Umbilical cord (tissue), 2 donors: ENCODE data around the gene MYO1D. TPM values are rescaled to one million over a fixed set of nuclear protein-coding genes. Genes with fewer than 3 reads are reported as not detected.
A peak's percentile ranks its signal among the peaks of the same experiment; 100 is the strongest.
"Not testable (repeated sequence)": the region's sequence is repeated elsewhere in the genome, so short reads cannot be mapped to it uniquely, and the experiment has no call there.

Experiments
- DNase-seq: peaks from one replicate; pipeline ENCODE4 v3.0.0-alpha.2; 2015; ENCODE audit warnings: low spot score
- total RNA-seq: library from RNA; depleted of rRNA; stranded (reverse); fragments of >200 nt; gene quantifications from one replicate; pipeline ENCODE4 v1.2.3, GENCODE V29; 2014; ENCODE audit warnings: low replicate concordance; ENCODE audit not compliant: insufficient read depth

MYO1D gene
- total RNA-seq, 1 donor from 2014 or later: 48.9 TPM

DNA sequence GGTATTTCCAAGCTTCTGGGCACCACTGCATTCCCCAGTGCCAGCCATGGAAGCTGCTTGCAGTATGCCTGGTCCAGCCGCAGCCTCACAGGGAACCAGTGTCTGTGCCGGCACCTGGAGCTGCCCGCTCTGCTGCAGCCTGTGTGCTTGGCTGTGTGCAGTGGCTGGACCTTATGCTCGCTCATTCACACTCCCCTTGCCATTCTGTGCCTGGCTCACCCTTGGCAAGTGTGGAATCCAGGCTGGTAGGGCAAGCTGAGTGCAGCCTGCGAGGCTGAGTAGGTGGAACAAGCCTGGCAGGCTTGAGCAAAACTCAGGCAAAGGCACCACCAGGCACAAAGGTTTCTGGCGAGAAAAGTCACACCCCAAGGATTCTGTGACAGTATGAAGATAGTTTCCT is 144.0 kb downstream of the MYO1D start:
- no peak for DNase-seq

DNA sequence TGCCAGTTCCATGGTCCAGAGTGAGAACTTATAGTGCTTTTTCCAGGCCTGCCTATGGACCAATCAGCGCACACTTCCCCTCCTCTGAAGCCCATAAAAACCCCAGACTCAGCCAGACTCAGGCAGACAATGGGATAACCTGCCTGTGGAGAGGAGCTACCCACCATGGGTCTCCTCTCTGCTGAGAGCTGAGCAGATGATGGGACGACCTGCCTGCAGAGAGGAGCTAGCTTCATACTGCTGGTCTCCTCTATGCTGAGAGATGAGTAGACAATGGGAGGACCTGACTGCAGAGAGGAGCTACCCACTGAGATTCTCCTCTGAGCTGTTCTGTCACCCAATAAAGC is 144.7 kb downstream of the MYO1D start:
- DNase-seq: no peak

DNA sequence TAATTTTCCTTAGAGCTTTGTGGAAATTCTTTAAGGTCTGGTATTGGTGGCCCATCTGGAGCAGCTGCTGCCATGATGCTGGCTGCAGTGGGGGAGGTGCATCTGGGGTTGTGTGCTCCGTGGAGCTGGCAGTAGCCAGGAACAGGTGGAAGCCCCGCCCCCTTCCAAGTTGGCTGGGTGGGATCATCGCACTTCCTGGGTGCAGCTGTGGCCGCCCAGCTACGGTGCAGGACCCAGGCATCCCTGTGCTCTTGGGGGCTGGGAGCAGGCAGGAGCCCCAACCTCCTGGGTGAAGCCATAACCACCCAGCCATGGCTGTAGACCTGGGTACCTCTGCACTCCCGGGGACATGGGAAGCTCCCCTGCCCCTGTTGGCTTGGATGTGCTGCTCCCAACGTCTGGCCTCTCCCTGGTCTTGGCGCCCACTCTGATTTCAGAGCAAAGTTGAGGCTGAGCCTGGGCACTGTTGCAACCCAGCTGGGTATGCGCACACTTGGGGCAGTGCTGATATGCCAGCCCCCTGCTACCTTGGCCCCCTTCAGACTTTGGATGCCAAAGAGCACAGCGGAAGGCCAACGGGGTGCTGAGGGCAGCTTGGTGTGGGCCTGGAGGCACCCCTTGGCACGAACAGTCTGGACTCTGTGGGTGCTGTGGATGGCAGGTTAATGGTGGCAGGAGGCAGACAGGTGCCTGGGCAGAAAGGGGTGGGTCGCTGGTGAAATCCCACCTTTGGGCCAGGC is 145.2 kb downstream of the MYO1D start:
- no peak for DNase-seq

DNA sequence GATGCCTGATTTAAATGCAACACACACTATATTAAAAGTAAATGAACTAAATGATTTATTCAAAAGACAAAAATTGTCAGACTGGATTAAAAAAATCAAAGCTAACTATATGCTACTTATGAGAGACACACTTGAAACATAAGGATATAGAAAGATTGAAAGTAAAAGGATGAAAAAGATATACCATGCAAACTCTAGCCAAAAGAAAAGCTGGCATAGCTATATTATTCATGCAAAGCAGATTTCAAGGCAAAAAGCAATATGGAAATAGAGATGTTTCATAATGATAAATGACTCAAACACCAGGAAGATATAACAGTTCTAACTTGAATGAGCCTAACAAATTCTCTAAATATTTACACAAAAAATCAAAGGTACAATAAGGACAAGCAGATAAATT is 149.2 kb downstream of the MYO1D start:
- DNase-seq: no peak

DNA sequence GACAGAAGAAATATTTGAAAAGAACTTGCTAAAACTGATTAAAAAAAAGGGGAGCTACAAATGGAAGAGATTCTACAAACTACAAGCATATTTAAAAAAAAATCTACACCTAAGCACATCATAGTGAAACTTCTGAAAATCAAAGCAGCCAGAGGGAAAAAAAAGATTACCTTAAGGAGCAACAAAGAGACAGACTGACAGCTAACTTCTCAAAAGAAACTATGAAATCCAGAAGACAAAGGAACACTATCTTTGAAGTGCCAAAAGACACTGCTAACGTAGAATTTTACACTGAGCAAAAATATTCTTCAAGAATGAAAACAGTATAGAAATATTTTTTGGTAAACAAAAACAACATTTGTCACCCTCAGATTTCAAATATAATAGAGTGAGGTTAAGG is 151.2 kb downstream of the MYO1D start:
- DNase-seq: no peak

DNA sequence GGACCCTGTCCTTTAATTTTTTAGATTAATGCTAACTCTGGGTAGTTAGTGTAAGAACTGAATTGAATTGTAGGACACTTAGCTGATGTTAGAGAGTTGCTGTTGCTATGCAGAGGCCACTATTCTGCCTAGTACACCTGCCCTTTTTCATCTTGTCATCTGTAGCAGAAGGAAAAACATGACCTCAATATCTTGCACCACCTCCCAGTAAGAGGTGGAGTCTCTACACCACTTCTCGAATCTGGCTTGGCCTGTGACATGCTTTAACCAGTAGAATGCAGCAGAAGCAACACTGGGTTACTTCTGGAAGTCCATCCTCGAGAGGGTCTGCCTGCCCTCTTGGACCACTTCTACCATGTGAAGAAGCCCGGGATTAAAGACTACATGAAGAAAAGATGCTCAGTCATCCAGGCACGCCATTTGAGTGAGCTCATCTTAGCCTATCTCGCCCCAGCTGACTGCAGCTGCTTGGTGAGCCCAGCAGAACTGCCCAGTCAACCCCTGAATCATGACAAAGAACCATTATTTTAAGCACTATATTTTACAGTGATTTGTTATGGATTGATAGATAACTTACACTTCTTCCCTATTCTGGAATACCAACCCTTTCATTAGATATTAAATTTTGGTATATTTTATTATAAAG is 153.5 kb downstream of the MYO1D start:
- no peak for DNase-seq

DNA sequence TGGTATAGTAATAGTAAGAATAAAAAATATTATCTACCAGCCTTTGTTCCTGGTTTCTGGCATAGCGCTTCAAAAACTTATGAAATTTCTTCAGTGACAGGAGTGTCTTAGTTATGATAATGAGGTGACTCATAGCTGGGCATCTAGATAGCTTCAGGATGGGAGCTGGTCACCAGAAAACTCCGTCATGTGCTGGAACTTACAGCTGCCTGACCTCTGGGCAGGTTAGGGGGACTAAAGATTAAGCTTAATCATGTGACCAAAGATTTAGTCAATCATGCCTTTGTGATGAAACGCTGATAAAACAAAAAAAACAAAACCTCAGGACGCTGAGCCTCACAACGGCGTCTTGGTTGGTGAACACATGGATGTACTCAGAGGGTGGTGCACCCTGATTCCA is 154.2 kb downstream of the MYO1D start:
- DNase-seq: no peak

DNA sequence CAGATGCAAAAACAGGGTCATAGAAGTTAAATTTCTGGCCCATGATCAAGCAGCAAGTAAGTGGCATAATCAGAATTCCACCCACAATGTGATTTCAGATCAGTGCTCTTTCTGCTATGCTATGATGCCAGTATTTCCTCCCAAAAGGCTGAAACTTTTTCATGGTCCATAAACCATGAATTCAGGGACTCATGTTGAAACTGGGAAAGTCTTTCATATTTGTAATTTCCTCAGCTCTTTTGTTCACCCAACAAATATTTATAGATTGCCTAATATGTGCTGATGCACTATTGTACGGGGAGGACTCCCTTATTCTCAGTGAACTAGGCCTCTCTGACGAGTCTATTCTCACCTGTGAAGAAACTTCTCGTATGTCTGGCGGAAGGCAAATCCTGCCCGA is 156.3 kb downstream of the MYO1D start:
- no peak for DNase-seq

DNA sequence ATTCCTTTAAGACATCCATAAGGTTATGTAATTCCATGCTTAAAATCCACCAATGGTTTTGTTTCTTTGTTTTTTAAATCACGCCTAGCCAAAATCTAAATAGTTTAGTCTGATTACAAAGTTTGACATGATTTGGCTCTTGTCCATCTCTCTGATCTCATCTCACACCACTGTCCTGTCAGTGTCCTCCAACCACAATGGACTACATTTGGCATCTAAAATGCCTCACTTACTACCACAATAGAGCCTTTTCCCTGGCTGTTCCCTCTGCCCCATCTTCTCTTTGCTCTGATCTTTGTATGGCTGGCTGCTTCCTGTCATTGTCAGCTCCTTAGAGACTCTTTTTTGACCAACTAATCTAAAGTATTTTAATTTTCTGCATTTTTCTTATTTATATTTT is 157.2 kb downstream of the MYO1D start:
- DNase-seq: no peak

DNA sequence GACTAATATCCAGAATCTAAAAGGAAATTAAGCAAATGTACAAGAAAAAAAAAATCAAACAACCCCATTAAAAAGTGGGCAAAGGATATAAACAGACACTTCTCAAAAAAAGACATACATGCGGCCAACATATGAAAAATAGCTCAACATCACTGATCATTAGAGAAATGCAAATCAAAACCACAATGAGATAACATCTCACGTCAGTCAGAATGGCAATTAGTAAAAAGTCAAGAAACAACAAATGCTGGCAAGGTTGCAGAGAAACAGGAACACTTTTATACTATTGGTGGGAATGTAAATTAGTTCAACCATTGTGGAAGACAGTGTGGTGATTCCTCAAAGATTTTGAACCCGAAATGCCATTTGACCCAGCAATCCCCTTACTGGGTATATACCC is 162.0 kb downstream of the MYO1D start:
- DNase-seq: not testable (repeated sequence)

DNA sequence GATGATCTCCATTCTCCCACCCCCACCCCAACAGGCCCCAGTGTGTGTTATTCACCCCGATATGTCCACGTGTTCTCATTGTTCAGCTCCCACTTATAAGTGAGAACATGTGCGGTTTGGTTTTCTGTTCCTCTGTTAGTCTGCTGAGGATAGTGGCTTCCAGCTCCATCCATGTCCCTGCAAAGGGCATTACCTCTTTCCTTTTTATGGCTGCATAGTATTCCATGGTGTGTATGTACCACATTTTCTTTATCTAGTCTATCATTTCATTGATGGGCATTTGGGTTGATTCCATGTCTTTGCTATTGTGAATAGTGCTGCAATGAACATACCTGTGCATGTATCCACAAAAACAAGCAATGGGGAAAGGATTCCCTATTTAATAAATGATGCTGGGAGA is 162.7 kb downstream of the MYO1D start:
- DNase-seq: not testable (repeated sequence)

DNA sequence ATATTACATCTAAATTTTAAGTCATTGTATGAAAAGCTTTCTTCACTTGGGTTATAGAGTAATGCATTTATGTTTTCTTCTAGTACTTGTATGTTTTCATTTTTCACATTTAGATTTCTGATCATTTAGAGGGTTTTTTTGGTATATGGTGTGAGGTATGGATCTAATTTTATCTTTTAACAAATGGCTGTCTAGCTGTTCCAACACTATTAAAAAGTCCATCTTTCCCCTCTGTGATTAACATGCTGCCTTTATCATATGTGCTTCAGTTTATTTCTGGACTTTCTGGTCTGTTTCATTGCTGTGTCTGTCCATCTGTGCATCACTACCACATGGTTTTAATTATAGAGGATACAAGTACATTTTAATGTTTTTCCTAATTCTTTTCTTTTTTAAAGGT is 163.8 kb downstream of the MYO1D start:
- no peak for DNase-seq

DNA sequence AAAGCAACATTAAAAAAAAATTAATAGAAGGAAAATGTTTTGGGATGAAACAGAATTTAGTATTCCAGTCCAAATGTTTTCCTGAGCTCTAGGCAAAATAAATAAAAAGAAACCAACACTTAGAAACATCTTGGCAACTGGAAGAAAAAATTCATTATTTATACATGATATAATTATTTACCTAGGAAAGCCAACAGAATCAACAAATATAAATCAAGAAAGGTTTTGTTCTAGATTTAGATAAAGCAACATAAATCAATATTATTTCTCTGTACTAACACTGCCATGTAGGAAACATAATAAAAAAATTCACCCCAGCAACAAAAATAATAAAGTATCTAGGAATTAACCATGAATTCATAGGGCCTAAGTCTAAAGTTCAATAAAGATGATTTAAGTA is 167.4 kb downstream of the MYO1D start:
- DNase-seq: no peak

DNA sequence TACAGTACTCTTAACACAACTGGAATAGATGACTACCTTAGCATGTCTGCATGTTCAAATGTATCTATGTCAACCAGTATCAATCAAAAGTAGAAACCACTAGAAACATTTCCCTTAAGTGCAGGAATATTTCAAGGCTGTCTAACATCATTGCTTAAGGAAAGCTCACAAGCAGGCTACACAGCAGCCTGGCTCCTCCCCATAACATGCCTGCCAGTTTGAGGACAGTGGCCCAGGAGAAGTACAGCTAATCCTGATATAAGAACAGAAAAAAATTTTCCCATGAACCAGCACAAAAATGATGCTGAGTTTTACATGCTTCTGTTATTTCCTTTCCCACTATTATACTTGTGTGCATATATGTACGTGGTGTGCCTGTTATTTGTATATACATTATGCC is 175.1 kb downstream of the MYO1D start:
- DNase-seq: peak; percentile 86

DNA sequence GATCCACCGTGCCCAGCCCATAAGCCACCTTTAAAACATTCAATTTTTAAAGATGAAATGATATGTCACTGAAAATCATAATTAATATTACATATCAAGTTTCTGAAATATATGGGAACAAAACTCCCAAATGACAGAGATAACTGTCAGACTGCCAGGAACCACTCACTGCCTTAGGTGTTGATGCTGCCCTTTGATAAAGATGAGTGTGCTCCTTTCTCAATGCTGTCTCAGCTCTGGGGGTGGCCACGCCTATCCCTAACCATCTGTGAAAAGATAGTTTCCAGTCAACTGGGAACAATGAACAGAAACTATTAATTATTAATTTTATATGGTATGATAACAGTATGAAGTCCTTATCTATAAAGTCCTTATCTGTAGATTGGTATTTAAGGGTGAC is 177.7 kb downstream of the MYO1D start:
- no peak for DNase-seq

DNA sequence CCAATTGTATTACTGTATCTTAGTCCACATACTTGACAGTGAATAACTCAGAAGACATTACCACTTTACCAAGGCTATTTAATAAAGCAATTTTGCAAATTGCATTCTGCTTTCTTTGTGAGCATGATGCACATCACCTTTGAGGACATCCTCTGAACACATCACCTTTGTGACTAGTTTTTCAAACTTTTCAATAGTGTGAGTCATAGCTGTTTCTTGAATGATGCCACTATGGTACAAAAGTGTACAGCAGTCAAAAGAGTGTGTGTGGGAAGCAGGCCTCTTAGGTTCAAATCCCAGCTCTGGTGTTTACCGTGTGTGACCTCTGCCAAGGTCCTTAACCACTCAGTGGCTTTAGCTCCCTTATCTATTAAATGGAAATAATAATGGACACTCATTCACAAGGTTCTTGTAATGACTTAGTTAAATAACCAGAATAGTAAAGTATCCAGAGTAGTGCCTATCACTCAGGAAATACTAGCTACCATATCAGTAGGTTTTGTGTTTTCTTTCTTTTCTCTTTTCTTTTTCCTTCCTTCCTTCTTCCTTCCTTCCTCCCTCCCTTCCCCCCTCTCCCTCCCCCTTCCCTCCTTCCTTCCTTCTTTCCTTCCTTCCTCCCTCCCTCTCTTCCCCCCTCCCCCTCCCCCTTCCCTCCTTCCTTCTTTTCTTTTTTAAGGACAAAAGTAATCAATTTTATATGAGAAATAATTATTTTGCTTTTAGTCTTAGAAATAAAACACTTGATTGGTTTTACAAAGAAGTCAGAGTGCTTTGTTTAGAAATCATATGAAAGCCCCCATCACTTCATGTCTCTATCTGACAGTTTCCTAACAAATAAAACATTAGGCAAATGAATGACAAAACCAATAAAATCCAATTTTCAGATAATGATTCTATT is 178.9 kb downstream of the MYO1D start:
- DNase-seq: no peak

DNA sequence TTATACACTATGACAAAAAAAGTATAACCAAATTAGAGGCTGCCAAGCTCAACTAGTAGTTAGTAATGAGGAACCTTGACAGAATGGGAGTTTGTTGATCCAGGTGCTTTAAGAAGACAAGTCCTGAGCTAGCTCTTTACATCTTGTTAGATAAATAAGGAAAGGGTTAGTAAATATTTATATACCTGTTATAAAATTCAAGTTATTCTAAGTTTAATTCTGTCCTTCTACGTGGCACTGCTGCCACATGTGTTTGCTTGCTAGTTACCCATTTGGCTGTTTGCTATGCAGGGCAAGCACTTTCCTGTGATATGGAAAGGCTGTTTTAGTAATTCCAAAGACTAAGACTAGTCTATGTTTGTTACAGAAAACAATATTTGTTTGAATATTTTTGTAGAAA is 180.5 kb downstream of the MYO1D start:
- no peak for DNase-seq

DNA sequence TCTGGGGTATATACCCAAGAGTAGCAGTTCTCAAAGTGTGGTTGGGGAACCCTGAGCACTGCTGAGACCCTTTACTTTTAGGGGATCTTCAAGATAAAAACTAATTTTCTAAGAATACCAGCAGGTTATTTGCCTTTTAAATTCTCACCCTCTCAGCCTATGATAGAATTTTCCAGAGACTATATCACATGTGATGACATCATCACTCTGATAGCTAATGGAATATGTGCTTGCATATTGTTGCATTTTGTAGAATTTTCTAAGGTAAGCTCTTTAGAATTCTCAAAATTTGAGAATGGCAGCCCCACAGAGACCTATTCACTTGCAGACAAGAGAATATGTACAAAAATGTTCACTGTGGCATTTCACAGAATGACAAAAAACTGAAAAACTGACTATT is 181.1 kb downstream of the MYO1D start:
- no peak for DNase-seq

DNA sequence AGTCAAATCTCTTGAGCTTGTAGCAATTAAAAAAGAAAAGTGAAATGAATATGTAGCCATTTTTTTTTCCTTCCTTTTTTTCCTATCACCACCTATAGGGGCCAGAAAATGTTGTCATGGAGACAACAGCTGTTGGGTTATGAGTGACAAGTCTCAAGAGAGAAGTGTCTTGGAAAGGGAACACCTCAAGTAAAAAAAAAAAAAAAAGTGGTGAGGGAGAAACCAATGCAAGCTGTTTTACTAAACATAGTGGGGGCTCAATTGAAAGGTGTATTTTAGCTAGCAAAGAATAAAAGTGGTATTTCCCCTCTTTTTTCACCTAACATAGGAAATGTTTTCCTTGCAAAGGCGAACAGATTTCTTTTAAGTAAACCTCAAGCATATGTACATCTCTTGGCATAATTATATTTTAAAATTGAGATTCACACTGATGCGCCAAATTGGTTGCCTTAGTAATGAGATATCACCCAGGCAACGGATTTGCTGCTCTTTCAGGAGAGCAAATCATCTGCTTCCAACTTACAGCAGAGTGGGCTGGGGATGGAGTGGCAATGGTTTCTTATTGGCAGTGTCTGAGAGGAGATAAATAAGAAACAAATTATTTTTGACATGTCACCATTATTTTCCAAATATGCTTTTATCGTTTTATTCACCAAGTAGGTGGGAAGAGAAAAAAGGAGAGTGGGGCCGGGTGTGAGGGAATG is 183.6 kb downstream of the MYO1D start:
- DNase-seq: no peak

DNA sequence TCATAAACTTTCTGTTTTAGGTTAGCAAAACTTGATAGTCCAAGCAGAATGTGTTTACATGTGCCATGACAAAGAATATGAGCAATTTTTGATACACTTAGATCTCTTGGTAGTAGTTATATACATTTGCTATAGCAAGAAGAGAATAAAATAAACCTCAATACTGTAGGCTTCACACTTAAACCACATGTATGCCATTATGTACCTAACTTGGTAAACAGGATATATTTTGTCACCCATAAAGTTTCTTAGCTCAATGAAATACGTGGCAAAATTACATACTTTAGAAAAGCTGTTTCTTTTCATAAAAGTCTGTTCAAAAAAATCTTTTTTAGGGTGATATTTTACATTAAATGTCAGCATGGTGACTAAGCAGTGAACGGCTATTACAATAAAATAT is 184.7 kb downstream of the MYO1D start:
- DNase-seq: no peak

DNA sequence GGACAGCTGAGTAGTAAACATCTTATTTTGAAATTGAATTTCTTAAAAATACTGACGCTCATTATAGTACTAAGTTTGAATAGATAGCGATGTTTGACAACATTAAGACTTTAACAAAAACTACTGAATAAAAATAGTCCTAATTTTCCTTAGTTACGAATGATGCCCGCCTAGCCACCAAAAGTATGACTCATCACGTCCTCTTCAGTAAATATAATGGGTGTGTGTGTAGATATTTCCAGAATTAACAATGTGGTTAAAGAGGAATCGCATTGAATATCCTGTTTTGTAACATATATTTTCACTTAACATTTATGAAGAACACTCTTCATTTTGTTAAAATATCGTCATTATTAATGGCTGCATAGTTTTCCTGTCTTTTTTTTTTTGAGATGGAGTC is 187.6 kb downstream of the MYO1D start:
- DNase-seq: no peak

DNA sequence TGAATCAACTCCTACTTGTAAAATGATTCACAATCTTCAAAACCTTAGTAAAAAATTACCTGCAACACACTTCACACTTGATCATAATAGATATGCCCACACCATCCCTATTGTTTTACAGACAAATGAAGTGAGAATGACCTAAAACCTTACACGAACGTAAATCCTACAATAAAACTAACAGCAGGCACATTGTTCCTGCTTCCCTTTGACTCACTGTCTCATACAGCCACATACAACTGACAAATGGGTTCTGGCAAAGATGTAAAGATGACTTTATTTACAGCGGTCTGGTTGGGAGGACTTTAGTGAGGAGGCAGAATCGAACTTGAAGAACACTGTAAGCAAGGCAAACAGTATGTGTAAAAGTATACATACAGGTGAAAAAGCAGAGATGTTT is 188.7 kb downstream of the MYO1D start:
- no peak for DNase-seq
